Measurements from ENCODE around the gene HAPLN2. TPM values are rescaled to one million over a fixed set of nuclear protein-coding genes. Genes with fewer than 3 reads are reported as not detected.
A peak's percentile ranks its signal among the peaks of the same experiment; 100 is the strongest.
"Not testable (repeated sequence)": the region's sequence is repeated elsewhere in the genome, so short reads cannot be mapped to it uniquely, and the experiment has no call there.

The HAPLN2 gene
- total RNA-seq, result not detected in 2 replicates

GRCh38 chr1:156618853-156619581 lies at the start of gene HAPLN2:
Gene HAPLN2, plus strand, starts transcription at chr1:156619415. Its CDS starts 4,076 bp downstream, at chr1:156623491.
- no peak for DNase-seq (ENCODE audit: low read depth, low spot score)

GRCh38 chr1:156571261-156571852 lies 47.9 kb upstream of the HAPLN2 start:
- DNase-seq (ENCODE audit: low read depth, low spot score), result peak; percentile 60

GRCh38 chr1:156571919-156572662 lies 47.1 kb upstream of the HAPLN2 start, which contains the start of gene IQGAP3:
Gene IQGAP3, minus strand, starts transcription at chr1:156572565. Its CDS starts 36 bp downstream, at chr1:156572529.
- DNase-seq (ENCODE audit: low read depth, low spot score), result peak; percentile 41

DNA sequence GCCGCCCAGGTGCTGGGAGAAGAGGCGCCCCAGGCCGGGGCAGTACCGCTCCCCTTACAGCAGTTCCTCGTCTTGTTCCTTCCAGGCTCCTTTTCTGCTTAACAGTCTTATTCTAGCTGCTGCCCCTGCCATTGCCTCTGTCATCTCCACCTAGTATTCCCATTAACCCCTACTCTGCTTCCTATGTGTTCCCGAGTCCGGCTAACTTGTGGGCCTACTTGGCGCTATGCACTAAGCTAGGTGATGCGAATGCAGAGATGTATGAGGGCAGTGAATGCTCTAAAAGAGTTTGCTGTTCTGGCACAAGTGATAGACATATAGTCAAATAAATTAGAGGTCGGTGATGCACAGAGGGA lies 46.6 kb upstream of the HAPLN2 start:
- no peak for DNase-seq (ENCODE audit: low read depth, low spot score)

- DNase-seq (ENCODE audit: low read depth, low spot score), result no peak
Observed at GRCh38 chr1:156574039-156574633, 45.1 kb upstream of the HAPLN2 start.

DNA sequence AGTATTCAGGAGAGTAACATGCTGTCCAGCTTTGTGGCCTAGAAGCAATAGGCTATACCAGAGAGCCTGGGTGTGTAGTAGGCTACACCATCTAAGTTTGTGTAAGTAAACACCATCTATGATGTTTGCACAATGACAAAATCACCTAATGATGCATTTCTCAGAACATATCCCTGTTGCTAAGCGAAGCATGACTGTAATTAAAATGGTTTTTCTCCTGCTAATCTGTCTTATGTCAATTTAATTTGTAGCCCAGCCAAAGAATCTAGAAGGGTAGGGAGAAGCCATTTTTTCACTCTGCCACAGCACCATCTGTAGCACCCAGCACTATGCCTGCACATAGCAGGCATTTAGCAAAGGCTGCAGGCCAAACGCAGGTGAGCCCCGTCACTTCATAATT lies 41.7 kb upstream of the HAPLN2 start:
- DNase-seq (ENCODE audit: low read depth, low spot score), result no peak

- no peak for DNase-seq (ENCODE audit: low read depth, low spot score)
Observed at GRCh38 chr1:156578055-156578454, 41.2 kb upstream of the HAPLN2 start.

DNA sequence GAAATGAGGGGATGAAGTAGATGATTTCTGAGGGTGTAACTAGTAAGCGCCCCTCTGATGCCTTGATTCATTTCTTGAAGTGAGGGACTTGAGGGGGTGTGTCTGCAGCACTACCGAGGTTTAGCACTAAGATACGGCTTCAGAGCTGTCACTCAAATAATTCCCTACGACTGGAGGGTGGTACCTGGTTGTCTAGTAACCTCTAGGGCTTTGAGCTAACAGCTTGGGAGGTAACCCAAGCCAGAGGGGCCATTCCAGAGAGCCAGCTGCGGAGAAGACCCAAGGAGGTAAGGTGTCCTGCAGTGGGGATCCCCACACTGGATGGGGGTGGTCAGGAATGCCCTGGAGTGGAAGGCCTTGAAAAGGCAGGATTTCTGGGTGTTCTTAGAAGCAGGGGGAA lies 39.7 kb upstream of the HAPLN2 start, which contains the start of gene TTC24:
Gene TTC24 (plus strand): TSS at position 252 of the 400 bp plus-strand sequence. CDS start 1,642 bp downstream, outside the sequence.
- no peak for DNase-seq (ENCODE audit: low read depth, low spot score)

DNA sequence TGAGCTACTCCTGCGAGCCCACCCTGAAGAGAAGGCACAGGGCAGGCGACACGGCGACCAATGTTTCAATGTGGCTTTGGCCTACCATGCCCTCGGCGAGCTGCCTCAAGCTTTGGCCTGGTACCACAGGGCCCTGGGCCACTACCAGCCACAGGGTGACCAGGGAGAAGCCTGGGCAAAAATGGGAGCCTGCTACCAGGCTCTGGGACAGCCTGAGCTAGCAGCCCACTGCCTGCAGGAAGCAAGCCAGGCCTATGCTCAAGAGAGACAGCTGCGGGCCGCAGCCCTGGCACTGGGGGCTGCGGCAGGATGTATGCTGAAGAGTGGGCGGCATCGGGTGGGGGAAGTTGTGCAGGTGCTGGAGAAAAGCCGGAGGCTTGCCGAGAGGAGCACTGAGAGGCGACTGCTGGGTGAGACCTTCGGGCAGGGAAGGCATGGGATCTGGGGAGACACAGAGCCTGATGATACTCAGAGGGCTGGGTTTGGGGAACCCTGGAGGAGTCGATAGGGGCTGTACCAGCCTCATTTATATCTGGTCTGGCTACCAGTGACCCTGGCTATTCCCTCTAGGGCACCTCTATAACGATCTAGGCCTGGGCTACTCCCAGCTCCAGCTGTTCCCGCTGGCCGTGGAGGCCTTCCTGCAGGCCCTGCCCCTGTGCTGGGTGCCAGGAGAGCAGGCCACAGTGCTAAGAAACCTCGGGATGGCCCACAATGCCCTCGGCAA lies 37.4 kb upstream of the HAPLN2 start:
- DNase-seq (ENCODE audit: low read depth, low spot score), result no peak

DNA sequence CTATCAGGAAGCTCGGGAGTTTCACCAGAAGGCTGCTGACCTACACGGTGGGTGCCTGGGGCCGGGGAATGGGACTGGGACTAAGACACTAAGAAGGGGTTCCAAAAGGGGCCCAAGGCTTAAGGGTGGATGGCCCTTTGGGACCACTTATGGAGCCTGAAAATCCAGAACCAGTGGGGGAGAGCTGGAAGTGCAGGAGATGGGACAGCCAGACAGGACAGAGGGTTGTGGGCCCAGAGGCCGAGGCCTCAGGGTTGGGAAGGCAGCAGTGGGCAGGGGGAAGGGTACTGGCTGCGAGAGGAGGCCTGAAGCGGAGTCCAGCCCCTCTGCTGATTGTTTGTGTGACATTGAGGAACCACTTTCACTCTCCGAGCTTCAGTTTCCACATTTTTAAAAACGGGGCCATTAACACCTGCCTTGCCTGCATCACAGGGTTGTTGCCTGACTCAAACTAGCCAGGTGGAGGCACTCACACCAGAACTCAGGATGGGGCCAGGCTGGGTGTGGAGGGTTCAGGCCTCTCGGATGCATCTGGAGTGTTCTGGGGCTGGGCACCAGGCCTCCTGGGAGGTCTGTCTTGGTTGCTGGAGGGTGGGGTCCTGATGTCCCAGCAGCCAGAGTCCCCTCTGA lies 36.7 kb upstream of the HAPLN2 start:
- no peak for DNase-seq (ENCODE audit: low read depth, low spot score)

- peak; percentile 71 for DNase-seq (ENCODE audit: low read depth, low spot score)
Observed at GRCh38 chr1:156583821-156584622, 35.2 kb upstream of the HAPLN2 start.

- DNase-seq (ENCODE audit: low read depth, low spot score), result no peak
Observed at GRCh38 chr1:156584813-156585212, 34.4 kb upstream of the HAPLN2 start.

DNA sequence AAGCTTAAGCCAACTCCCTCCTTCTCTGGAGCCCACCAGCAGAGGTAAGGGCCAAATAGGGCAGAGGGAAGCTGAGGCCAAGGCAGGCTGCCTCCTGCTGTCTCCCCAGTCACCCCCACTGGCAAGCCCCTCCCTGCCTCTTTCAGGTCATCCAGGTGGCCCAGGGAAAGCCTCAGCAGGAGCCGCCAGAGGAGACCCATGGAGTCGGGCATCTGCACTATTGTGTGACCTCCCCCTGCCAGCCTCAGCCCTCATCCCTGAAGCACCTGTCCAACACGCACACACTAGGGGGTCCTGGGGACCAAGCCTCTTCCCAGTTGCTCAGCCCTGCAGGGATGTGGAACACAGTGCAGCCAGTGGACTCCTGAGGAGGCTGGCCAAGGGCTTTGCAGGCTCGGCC lies 32.9 kb upstream of the HAPLN2 start:
- DNase-seq (ENCODE audit: low read depth, low spot score), result no peak

- no peak for DNase-seq (ENCODE audit: low read depth, low spot score)
Observed at GRCh38 chr1:156586892-156587477, 32.2 kb upstream of the HAPLN2 start.

GRCh38 chr1:156587927-156588326 lies 31.3 kb upstream of the HAPLN2 start:
- not testable (repeated sequence) for DNase-seq (ENCODE audit: low read depth, low spot score)

GRCh38 chr1:156589546-156589945 lies 29.7 kb upstream of the HAPLN2 start:
- peak; percentile 43 for DNase-seq (ENCODE audit: low read depth, low spot score)

GRCh38 chr1:156590326-156591180 lies 28.7 kb upstream of the HAPLN2 start:
- DNase-seq (ENCODE audit: low read depth, low spot score), result no peak

- no peak for DNase-seq (ENCODE audit: low read depth, low spot score)
Observed at GRCh38 chr1:156591181-156591431, 28.1 kb upstream of the HAPLN2 start.

All from pulmonary artery endothelial cell (primary cell).